DMS53 (cell line): ENCODE data around the gene SLC35F3.
"Not testable (repeated sequence)": the region's sequence is repeated elsewhere in the genome, so short reads cannot be mapped to it uniquely, and the experiment has no call there.

Source experiments
- DNase-seq: peaks from one replicate; lab custom pipeline; 2025; lab: John Stamatoyannopoulos, UW

Gene SLC35F3

GRCh38 chr1:234226113-234226818, 321.8 kb downstream of the SLC35F3 start:
- DNase-seq = no peak

GRCh38 chr1:234226819-234227165, 322.3 kb downstream of the SLC35F3 start:
- DNase-seq = no peak

- no peak for DNase-seq
Observed at GRCh38 chr1:234229581-234230387, 325.3 kb downstream of the SLC35F3 start.

- peak; percentile 81 for DNase-seq
Observed at GRCh38 chr1:234230414-234230862, 326.0 kb downstream of the SLC35F3 start.

GRCh38 chr1:234231061-234231892, 326.8 kb downstream of the SLC35F3 start:
- peak; percentile 86 for DNase-seq

GRCh38 chr1:234231893-234232276, 327.4 kb downstream of the SLC35F3 start:
- no peak for DNase-seq

GRCh38 chr1:234234199-234234598, 329.7 kb downstream of the SLC35F3 start:
- DNase-seq = no peak

GRCh38 chr1:234235434-234235881, 331.0 kb downstream of the SLC35F3 start:
- DNase-seq = no peak

GRCh38 chr1:234237393-234237792, 332.9 kb downstream of the SLC35F3 start:
- DNase-seq = no peak

- DNase-seq = no peak
Observed at GRCh38 chr1:234238060-234238459, 333.6 kb downstream of the SLC35F3 start.

GRCh38 chr1:234239515-234239914, 335.0 kb downstream of the SLC35F3 start:
- DNase-seq = no peak

GRCh38 chr1:234239936-234240335, 335.5 kb downstream of the SLC35F3 start:
- DNase-seq = no peak

- no peak for DNase-seq
Observed at GRCh38 chr1:234240680-234241079, 336.2 kb downstream of the SLC35F3 start.

GRCh38 chr1:234241941-234242490, 337.5 kb downstream of the SLC35F3 start:
- DNase-seq = no peak

GRCh38 chr1:234243521-234244260, 339.2 kb downstream of the SLC35F3 start:
- DNase-seq = no peak

GRCh38 chr1:234244482-234244881, 340.0 kb downstream of the SLC35F3 start:
- no peak for DNase-seq

GRCh38 chr1:234246638-234247116, 342.2 kb downstream of the SLC35F3 start:
- DNase-seq = no peak

GRCh38 chr1:234247746-234248145, 343.3 kb downstream of the SLC35F3 start:
- DNase-seq = not testable (repeated sequence)

- DNase-seq = no peak
Observed at GRCh38 chr1:234250747-234251146, 346.3 kb downstream of the SLC35F3 start.

GRCh38 chr1:234253732-234254131, 349.3 kb downstream of the SLC35F3 start:
- peak; percentile 14 for DNase-seq

- DNase-seq = no peak
Observed at GRCh38 chr1:234256359-234256758, 351.9 kb downstream of the SLC35F3 start.
